GM21576 (cell line): ENCODE measurements around the gene MRGPRX4.

ENCODE experiments used
- ATAC-seq: cut with Tn5 transposase; IDR thresholded peaks from one replicate; pipeline ENCODE4 v1.9.1; 2021; ENCODE audit warnings: mild to moderate bottlenecking, moderate library complexity; ENCODE audit not compliant: unreplicated experiment

Gene MRGPRX4

GRCh38 chr11:18204771-18205170 lies 32.1 kb downstream of the MRGPRX4 start:
- ATAC-seq = no peak

- no peak for ATAC-seq
Observed at GRCh38 chr11:18209058-18209457, 36.4 kb downstream of the MRGPRX4 start.

- ATAC-seq = no peak
Observed at GRCh38 chr11:18221274-18221876, 48.7 kb downstream of the MRGPRX4 start.

GRCh38 chr11:18222814-18223421 lies 50.3 kb downstream of the MRGPRX4 start:
- no peak for ATAC-seq
